GM13976 (cell line): ENCODE results near the gene DEFB126.

Source experiments
- DNase-seq: peaks from one replicate; pipeline ENCODE4 v3.0.0; 2012; ENCODE audit warnings: low spot score
- in situ Hi-C: fragments of 300-500 bp; cut with MboI; formaldehyde crosslinking; loops from one replicate; pipeline ENCODE4 v1.12.0; 2022; ENCODE audit warnings: low sequenced_read_pairs, mixed read lengths, inconsistent platforms; ENCODE audit not compliant: unreplicated experiment
- TF ChIP-seq, protein P1 (sequence below): IDR thresholded peaks from 2 replicates; pipeline ENCODE4 v1.5.1; 2012; ENCODE audit warnings: borderline replicate concordance, mild to moderate bottlenecking; ENCODE audit not compliant: insufficient read depth; ENCODE audit errors: extremely low read depth, missing control alignments, control extremely low read depth

DEFB126 gene

DNA sequence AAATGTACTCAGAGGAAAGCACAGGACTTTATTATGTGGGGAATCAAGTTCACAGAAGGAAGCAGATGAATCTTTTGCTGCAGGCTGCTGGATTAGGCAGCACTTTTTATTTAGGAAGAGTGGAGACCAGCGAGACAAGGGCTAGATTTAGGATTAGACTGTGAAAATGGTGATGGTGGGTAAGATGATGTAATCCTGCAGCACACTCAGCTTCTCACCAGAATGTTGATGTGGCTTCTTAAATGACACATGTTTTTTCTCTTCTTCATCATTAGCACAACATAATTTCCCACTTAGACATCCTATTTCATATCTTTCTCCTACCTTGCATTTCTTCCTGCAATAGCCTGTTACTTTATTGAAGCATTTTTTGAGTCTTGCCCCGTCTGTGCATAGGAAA lies 45.3 kb downstream of the DEFB126 start:
- in situ Hi-C loops, result no loop called here

DNA sequence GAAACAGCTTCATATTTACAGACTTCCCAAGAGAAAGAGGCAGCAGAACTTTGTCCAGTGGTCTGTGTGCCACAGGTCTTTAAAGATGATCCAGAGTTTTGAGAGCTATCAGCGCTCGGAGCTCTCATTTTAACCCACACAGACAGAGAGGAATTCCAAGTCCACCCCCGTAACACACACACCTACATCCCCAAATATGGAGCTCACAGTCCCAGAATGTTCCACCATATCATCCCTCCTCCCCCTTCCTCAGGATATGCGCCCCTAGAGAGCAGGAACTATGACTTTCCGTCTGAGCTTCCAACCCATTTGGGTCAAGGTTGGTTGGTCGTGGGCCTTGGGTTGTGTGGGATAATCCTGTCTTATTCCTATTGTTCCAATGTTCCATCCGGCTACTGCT lies 47.2 kb downstream of the DEFB126 start, which contains the start of gene DEFB128:
Gene DEFB128, minus strand, starts transcription at position 101 of the 400 bp plus-strand sequence. Its CDS starts 88 bp downstream, at position 13.
- TF ChIP-seq, protein P1, sequence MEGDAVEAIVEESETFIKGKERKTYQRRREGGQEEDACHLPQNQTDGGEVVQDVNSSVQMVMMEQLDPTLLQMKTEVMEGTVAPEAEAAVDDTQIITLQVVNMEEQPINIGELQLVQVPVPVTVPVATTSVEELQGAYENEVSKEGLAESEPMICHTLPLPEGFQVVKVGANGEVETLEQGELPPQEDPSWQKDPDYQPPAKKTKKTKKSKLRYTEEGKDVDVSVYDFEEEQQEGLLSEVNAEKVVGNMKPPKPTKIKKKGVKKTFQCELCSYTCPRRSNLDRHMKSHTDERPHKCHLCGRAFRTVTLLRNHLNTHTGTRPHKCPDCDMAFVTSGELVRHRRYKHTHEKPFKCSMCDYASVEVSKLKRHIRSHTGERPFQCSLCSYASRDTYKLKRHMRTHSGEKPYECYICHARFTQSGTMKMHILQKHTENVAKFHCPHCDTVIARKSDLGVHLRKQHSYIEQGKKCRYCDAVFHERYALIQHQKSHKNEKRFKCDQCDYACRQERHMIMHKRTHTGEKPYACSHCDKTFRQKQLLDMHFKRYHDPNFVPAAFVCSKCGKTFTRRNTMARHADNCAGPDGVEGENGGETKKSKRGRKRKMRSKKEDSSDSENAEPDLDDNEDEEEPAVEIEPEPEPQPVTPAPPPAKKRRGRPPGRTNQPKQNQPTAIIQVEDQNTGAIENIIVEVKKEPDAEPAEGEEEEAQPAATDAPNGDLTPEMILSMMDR, result no peak
- DNase-seq, result no peak
- in situ Hi-C loops, result no loop called here

More for the DNA sequence above, 45.3 kb downstream of the DEFB126 start:
- no peak for DNase-seq
- TF ChIP-seq, protein P1, result no peak
